ENCODE results near the gene CD52.

CD52 gene

GRCh38 chr1:26317612-26318337 lies at the start of gene CD52:
CD52 (plus strand) TSS chr1:26317958; CDS start chr1:26318018, 60 bp downstream.
- FAIRE-seq: no peak

DNA sequence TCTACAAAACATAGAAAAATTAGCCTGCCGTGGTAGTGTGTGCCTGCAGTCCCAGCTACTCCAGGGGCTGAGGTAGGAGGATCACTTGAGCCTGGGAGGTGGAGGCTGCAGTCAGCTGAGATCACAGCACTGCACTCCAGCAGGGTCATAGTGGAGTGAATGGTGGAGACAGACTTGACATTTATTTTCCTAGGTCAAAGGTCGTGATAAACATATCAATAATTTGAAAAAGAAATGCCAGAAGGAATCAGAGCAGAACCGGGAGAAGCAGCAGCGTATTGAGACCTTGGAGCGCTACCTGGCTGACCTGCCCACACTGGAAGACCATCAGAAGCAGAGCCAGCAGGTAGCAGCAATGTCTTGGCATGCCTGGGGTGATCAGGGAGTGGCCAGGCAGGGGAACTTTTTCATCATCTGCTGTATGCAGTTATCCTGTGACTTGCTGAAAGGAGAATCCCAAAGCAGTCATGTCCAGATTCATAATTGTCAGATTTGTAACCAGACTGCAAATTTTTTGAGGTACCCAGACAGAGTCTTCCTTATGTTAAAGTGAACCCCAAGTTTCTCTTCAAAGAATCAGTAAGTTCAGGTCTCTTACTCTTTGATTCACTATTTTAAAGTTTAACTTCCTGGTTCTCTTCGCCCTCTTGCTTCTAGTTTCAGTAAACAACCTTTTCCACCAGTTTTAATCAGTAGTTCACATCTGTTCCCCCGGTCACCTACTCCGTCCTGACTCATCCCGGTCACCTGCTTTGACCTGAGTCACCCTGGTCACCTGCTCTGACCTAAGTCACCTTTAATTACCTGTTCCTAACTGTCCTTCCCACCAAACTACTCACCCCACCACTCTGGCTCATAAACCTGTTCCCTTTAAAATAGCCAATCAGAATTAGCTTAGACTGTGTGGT lies 49.2 kb upstream of the CD52 start:
- no peak for FAIRE-seq

GRCh38 chr1:26269198-26269550 lies 48.6 kb upstream of the CD52 start:
- FAIRE-seq: no peak

GRCh38 chr1:26274801-26275425 lies 42.8 kb upstream of the CD52 start:
- FAIRE-seq: no peak

DNA sequence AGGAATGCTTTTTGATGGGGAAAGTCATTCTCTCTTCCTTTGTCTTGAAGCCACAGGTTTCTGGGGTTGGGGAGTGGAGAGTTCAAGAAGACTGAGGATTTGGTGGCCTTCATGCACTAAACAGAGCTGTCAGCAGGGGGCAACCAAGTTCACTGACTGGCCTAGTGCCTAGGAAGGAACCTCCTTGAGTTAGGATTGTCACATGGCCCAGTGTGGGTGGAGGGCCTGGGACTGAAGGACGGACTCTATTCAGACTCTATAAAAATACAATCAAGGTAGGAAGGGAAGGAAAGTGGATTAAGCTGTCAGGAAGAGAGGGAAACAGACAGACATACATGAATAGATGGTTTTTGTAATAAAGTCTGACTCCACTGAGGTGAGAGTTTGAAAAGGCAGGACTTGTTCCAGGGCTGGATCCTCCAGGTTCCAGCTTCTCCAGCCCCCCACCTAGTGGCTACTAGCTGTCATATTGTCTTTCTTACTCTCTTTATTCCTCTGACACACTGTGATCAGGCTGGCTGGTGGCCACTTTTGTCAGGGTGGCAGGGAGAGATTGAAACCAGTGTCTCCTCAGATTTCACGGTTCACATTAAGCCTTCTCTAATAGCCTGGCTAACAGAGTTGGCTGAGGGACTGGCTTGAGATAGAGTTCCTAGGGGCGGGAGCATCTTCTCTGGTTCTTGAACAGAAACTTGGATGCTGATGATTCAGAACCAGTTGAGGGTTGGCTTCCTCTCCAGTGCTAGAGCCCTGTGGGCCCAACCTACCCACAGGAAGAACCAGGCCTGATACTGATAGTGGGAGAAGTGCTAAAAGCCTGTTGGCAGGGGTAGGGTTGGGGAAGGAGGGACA lies 42.0 kb upstream of the CD52 start:
- peak; percentile 8 for FAIRE-seq

- FAIRE-seq: no peak
Measured at GRCh38 chr1:26276432-26276838, 41.3 kb upstream of the CD52 start.

GRCh38 chr1:26277261-26277661 lies 40.5 kb upstream of the CD52 start:
- FAIRE-seq: no peak

DNA sequence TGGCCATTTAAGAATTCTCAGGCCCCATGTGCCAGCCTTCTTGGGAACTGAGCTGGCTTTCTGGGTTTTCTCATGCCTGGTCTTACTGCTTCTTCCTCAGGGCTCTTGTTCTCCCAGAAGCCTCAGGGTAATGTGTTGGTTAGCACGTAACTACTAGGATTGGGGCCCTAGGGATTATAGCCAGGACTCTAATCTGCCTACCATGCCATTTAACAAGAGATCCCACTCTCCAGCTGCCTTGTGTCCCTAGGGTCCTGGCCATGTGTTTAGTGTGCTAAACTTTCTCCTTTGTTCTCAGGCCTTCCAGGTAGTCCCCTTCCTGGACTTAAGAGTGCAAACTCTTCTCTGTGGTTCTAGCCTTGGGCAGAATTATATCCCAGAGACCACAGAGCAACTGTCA lies 40.0 kb upstream of the CD52 start:
- FAIRE-seq: no peak

- no peak for FAIRE-seq
Measured at GRCh38 chr1:26278303-26278702, 39.5 kb upstream of the CD52 start.

DNA sequence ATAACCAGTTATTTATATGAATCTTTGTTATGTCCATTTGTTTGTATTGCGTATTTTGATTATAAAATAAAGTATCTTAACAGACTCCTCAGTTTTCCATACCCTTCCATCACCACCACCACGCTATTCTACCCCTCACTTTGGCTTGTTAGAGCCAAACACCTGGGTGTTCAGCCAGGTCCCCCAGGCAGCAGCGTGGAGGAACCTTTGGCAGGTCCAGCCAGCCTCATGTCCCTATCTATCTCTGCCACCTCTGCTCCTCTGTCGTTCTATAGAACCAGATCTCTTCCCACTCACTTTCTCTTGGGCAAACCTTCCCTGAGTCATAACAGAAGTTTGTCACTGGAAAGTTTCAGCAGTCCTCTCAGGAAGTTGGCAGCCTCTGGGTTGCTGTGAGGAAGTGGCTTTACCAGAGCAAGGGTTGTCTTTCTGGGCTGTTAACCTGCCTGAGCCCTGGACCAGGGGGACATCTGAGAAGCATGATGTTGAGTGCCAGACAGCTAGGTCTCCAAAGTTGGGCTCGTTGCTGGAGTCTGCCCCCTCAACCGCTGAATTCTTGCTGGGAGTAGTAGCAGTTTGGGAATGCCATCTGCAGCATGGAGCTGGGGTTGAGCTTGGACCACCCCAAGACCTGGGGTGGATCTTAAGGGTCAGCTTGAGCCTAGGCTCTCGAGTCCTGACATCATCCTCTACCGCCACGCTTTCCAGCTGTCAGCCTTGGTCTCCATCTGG lies 38.9 kb upstream of the CD52 start:
- FAIRE-seq: no peak

DNA sequence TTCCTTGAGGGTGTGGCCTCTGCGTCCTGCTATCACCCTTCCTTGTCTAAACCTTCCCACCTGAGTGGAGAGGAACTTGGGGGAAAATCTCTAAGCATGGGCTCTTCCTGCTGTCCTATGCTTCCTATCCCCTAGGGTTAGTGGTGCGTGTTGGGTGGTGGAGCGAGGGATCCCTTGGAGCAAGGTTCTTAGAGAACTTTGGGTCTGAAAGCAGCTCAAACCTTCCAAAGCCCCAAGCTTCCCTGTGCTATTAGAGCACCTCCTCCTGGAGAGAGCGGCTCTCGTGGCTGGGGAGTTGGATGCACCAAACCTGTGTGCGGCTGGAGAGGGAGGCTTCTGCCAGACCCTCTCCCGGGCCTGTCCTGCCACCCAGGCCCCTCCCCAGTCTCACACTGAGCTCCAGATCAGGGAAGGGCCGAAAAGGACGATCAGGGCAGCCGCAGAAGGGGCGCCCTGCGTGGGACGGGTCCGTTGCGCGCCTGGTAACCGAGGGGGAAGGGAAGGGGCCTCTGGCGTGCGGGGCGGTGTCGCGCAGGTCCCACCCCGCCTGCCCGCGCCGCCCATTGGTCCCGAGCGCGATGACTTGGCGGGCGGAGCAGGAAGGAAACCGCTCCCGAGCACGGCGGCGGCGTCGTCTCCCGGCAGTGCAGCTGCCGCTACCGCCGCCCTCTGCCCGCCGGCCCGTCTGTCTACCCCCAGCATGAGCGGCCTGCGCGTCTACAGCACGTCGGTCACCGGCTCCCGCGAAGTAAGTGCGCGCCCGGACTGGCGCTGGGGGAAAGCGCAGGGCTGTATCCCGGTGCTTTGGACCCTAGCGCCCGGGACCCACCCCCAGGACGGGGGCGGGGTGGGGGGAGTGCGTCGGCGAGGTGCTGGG lies 38.1 kb upstream of the CD52 start, which contains the start of gene SH3BGRL3:
Gene SH3BGRL3, plus strand, starts transcription at position 631 of the 877 bp plus-strand sequence. Its CDS starts 70 bp downstream, at position 701.
- FAIRE-seq: no peak

DNA sequence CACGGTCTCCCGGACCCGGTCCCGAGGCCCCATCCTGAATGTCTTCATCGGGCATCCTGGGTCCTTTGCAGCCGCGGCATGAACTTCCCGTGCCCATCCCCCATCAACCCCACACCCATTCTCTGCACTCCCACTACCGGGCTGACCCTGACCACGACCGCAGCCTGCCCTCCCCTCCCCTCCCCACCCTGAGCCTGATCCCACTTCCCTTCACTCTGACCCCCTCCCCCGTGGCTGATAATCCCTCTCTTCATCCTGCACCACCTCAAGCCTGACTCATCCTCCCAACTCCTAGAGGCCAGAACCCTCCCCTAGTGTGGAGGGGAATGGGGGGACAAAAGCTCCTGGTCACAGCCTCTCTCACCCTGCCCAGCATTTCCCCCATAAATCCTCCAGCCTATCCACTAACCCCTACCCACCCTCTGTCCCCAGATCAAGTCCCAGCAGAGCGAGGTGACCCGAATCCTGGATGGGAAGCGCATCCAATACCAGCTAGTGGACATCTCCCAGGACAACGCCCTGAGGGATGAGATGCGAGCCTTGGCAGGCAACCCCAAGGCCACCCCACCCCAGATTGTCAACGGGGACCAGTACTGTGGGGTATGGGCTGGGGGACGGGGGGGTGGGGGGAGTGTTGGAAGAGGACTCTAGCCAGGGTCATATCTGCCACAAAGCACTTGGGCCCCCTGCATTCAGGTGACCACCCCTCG lies 37.3 kb upstream of the CD52 start:
- FAIRE-seq: no peak

GRCh38 chr1:26281091-26281958 lies 36.4 kb upstream of the CD52 start:
- FAIRE-seq: no peak

GRCh38 chr1:26281971-26282370 lies 35.8 kb upstream of the CD52 start:
- no peak for FAIRE-seq

GRCh38 chr1:26282401-26282918 lies 35.3 kb upstream of the CD52 start:
- no peak for FAIRE-seq

DNA sequence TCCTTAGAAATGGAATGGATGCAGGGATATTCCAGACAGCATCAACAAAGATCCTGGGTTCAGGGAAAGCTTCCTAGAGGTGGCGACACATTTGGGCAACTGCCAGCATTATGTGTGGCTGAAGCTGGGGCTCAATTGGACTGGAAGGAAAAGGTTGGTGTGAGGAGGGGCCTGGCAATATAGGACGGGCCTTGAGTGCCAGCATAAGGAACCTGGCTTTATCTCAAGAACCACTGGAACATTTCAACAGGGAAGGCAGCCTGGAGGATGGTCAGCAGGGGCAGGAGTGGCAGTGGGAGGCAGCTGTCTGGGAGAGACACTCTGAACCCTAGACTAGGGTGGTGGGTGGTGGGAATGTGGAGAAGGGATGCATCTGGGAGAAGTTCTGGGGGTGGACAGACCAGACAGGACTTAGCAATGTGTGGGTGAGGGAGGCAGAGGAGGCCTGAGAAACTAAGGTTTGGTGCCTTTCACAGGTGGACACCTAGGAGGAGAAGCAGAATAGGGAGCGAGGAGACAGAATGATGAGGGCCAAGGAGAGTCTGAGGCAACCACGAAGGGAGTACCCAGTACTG lies 34.4 kb upstream of the CD52 start:
- no peak for FAIRE-seq

DNA sequence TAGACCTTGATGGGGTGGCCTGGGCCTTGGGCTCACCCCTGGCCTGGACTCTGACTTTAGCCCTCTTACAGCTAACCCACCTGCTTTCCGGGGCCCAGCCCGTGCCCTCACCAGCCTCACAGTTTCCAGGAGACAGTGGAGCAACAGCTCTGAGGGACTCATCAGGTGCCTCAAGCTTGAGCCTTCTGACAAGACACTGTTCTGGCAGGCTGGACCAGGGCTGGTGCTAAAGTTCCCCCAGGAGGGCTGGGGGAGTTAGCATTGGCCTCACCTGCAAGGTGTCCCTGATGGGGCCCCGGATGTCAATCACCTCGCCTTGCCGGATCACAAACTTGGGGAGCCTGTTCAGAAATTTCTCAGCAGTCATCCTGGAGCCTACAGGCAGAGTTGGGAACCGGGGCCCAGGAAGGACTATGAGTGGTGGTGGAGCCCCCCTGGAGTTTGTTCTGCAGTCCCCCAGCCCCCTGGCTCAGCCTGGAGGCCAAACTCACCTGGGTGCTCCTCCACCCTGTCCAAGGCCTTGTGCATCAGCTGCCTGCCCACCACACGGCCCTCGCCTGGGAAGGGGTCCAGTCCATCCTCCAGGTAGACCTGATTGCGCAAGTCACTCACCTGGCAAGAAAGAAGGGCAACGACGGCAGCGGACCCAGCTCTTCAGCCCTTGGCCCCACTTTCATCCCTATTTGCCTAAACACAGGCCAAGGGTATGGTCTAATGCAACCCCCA lies 33.7 kb upstream of the CD52 start:
- FAIRE-seq: no peak

Measured in endometrium (tissue), 2 donors.